Hematopoietic multipotent progenitor cell treated with erythropoietin and hydrocortisone succinate and interleukin-3 and kit ligand, for 6 days (in vitro differentiated cells): ENCODE results near the gene EMP3.
"Not testable (repeated sequence)": the region's sequence is repeated elsewhere in the genome, so short reads cannot be mapped to it uniquely, and the experiment has no call there.

Experiments used
- DNase-seq: peaks from one replicate; pipeline ENCODE4 v3.0.0-alpha.2; 2015

EMP3 gene

GRCh38 chr19:48348737-48349136 lies 23.4 kb downstream of the EMP3 start:
- no peak for DNase-seq

GRCh38 chr19:48350856-48351255 lies 25.5 kb downstream of the EMP3 start:
- no peak for DNase-seq

GRCh38 chr19:48351341-48351752 lies 26.0 kb downstream of the EMP3 start:
- peak; percentile 85 for DNase-seq

GRCh38 chr19:48353677-48354076 lies 28.3 kb downstream of the EMP3 start:
- DNase-seq, result no peak

GRCh38 chr19:48354332-48354992 lies 29.1 kb downstream of the EMP3 start:
- DNase-seq, result no peak

- no peak for DNase-seq
Observed at GRCh38 chr19:48355365-48355954, 30.1 kb downstream of the EMP3 start.

- DNase-seq, result no peak
Observed at GRCh38 chr19:48359123-48359522, 33.8 kb downstream of the EMP3 start.

- no peak for DNase-seq
Observed at GRCh38 chr19:48361912-48362311, 36.6 kb downstream of the EMP3 start.

- DNase-seq, result peak; percentile 97
Observed at GRCh38 chr19:48362716-48363499, 37.6 kb downstream of the EMP3 start.

GRCh38 chr19:48363500-48363809 lies 38.1 kb downstream of the EMP3 start:
- no peak for DNase-seq

GRCh38 chr19:48363810-48364597 lies 38.7 kb downstream of the EMP3 start, which contains the start of the genes SYNGR4 and TMEM143:
SYNGR4 (plus strand) TSS chr19:48364367; CDS start chr19:48365843, 1,476 bp downstream.
TMEM143 (minus strand) TSS chr19:48363940; CDS start chr19:48363920, 20 bp downstream.
- peak; percentile 100 for DNase-seq

GRCh38 chr19:48364598-48365348 lies 39.4 kb downstream of the EMP3 start:
- no peak for DNase-seq

- DNase-seq, result no peak
Observed at GRCh38 chr19:48365602-48366001, 40.2 kb downstream of the EMP3 start.

- DNase-seq, result no peak
Observed at GRCh38 chr19:48367855-48368254, 42.5 kb downstream of the EMP3 start.

- DNase-seq, result no peak
Observed at GRCh38 chr19:48368936-48369335, 43.6 kb downstream of the EMP3 start.

- DNase-seq, result no peak
Observed at GRCh38 chr19:48370955-48371354, 45.6 kb downstream of the EMP3 start.

- no peak for DNase-seq
Observed at GRCh38 chr19:48371367-48371766, 46.0 kb downstream of the EMP3 start.

GRCh38 chr19:48371771-48372170 lies 46.4 kb downstream of the EMP3 start:
- not testable (repeated sequence) for DNase-seq

- DNase-seq, result no peak
Observed at GRCh38 chr19:48372904-48373303, 47.6 kb downstream of the EMP3 start.

GRCh38 chr19:48373567-48373966 lies 48.2 kb downstream of the EMP3 start:
- DNase-seq, result no peak

GRCh38 chr19:48378194-48378570 lies 52.8 kb downstream of the EMP3 start:
- DNase-seq, result no peak

GRCh38 chr19:48379058-48379457 lies 53.7 kb downstream of the EMP3 start:
- DNase-seq, result peak; percentile 49
